Ovary (tissue), 9 donors: ENCODE data around the gene ST8SIA6. TPM values are rescaled to one million over a fixed set of nuclear protein-coding genes. Genes with fewer than 3 reads are reported as not detected.
"Not testable (repeated sequence)": the region's sequence is repeated elsewhere in the genome, so short reads cannot be mapped to it uniquely, and the experiment has no call there.

ENCODE experiments used
- DNase-seq, 5 donors: peaks; one replicate each; pipeline ENCODE4 v3.0.0-alpha.2; 2019 to 2020
- H3K27ac ChIP-seq, 2 donors: fragments of 200-600 bp; one replicate each; pipeline versions ENCODE4 v1.5.1 to v1.8.0; 2019 to 2022
- H3K27me3 ChIP-seq: fragments of 200-600 bp; one replicate; pipeline ENCODE4 v1.8.0; 2022
- H3K36me3 ChIP-seq: fragments of 200-600 bp; sonication (generic); one replicate; pipeline ENCODE4 v1.5.1; 2019
- H3K4me1 ChIP-seq: one replicate; pipeline ENCODE4 v1.8.1; 2013; ENCODE audit warnings: mild to moderate bottlenecking, moderate library complexity; ENCODE audit not compliant: insufficient read depth
- H3K4me3 ChIP-seq: fragments of 200-600 bp; sonication (generic); one replicate; pipeline ENCODE4 v1.5.1; 2017
- H3K9me3 ChIP-seq, 2 donors: fragments of 200-600 bp in 1 of 2; sonication (generic) in 1 of 2; one replicate each; pipeline versions ENCODE4 v1.5.1 to v1.8.1; 2013 to 2019; ENCODE audit warnings: mild to moderate bottlenecking in 1 of 2, moderate library complexity in 1 of 2
- EP300 ChIP-seq: sonication (generic); formaldehyde crosslinking; IDR thresholded peaks from one replicate; pipeline ENCODE4 v1.6.1; 2017; ENCODE audit warnings: antibody characterized with exemption
- POLR2A ChIP-seq: fragments of 450-650 bp; IDR thresholded peaks from one replicate; pipeline ENCODE4 v1.6.1; 2017; ENCODE audit warnings: antibody characterized with exemption, mild to moderate bottlenecking, moderate library complexity
- WGBS, 3 donors: extraction: QIAGEN DNeasy Blood & Tissue Kit in 1 of 3; methylation state at CpG; one replicate each; pipeline versions ENCODE4 v1.1.5 to v1.1.7; 2013 to 2017; 5-methylcytosine and 5-hydroxymethylcytosine counted together
- intact Hi-C, 4 donors: fragments of 100-400 bp; cut with DNase I; formaldehyde crosslinking; loops; one replicate each; pipeline versions ENCODE4 v1.11.0 to v1.15.1; 2022 to 2023
- polyA plus RNA-seq, 2 donors: library from polyadenylated mRNA; stranded (reverse); fragments of 200-250 nt in 1 of 2; fragments of 350-450 nt in 1 of 2; fragmentation: Illumina TruSeq in 1 of 2; extraction: RNeasy Lipid Tissue Mini Kit (QIAGEN cat#74804) in 1 of 2; gene quantifications; one replicate each; pipeline ENCODE4 v1.2.3, GENCODE V29; 2013 to 2014
- total RNA-seq, 7 donors: library from RNA; depleted of rRNA in 2 of 7; stranded (reverse); fragments of >200 nt in 2 of 7; fragmentation: NEBNext Ultra II Directional in 3 of 7; extraction: Animal tissue kit (Norgen Biotek cat#: 25700) in 3 of 7; gene quantifications; one replicate each; pipeline versions ENCODE4 v1.1.0 to v1.2.4, GENCODE V29; 2016 to 2023
- TF ChIP-seq, protein P1 (sequence below), 3 donors: fragments of 450-650 bp in 2 of 3; fragments of 200-600 bp in 1 of 3; IDR thresholded peaks; one replicate each; pipeline versions ENCODE4 v1.5.1 to v1.8.0; 2016 to 2022; ENCODE audit warnings: antibody characterized with exemption in 3 of 3, mild to moderate bottlenecking in 1 of 3
- donor health status: DM: no; HTN: no; CAD: no; lungs with moderate emphysema.
- donor health status: DM: no; HTN: no; CAD: no.
- donor health status: Bipolar disorder and iron deficiency.
- donor health status: DM: yes; HTN: yes; CAD: no.
- donor health status: DM: no; HTN: no; CAD: no.
- donor health status: DM: yes; HTN: yes; CAD: no.

The ST8SIA6 gene
- total and polyA plus RNA-seq, 9 donors: 0.22 to 2.1 (median 0.95) TPM; not detected in 1

- Histone ChIP-seq H3K4me1 (no peaks in the 10 kb centered on the region), H3K4me3 (no peak overlapping the region), H3K27me3 (no peaks in the 10 kb centered on the region), H3K36me3 (no peaks in the 10 kb centered on the region), H3K27ac (no peak overlapping the region), H3K9me3 (no peaks in the 10 kb centered on the region)
- TF ChIP-seq POLR2A (no peak), EP300 (no peak)
- TF ChIP-seq, protein P1, sequence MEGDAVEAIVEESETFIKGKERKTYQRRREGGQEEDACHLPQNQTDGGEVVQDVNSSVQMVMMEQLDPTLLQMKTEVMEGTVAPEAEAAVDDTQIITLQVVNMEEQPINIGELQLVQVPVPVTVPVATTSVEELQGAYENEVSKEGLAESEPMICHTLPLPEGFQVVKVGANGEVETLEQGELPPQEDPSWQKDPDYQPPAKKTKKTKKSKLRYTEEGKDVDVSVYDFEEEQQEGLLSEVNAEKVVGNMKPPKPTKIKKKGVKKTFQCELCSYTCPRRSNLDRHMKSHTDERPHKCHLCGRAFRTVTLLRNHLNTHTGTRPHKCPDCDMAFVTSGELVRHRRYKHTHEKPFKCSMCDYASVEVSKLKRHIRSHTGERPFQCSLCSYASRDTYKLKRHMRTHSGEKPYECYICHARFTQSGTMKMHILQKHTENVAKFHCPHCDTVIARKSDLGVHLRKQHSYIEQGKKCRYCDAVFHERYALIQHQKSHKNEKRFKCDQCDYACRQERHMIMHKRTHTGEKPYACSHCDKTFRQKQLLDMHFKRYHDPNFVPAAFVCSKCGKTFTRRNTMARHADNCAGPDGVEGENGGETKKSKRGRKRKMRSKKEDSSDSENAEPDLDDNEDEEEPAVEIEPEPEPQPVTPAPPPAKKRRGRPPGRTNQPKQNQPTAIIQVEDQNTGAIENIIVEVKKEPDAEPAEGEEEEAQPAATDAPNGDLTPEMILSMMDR (IDR thresholded peaks at IDR 0.05): no peak
- 18 to 47% (median 35%) methylated on average over 4 of the region's 4 CpGs for WGBS, 3 donors
- DNase-seq: no peak
- intact Hi-C loops: no loop called here
Measured at GRCh38 chr10:17326377-17326776, 128.0 kb downstream of the ST8SIA6 start.

- H3K9me3 ChIP-seq, DNase-seq, H3K36me3 ChIP-seq, H3K27me3 ChIP-seq, H3K4me1 ChIP-seq, H3K4me3 ChIP-seq, intact Hi-C loops, H3K27ac ChIP-seq: not testable (repeated sequence)
- 88 to 90% (median 89%) methylated on average over 3 of the region's 3 CpGs for WGBS, 3 donors
Measured at GRCh38 chr10:17321957-17322356, 132.4 kb downstream of the ST8SIA6 start.

DNA sequence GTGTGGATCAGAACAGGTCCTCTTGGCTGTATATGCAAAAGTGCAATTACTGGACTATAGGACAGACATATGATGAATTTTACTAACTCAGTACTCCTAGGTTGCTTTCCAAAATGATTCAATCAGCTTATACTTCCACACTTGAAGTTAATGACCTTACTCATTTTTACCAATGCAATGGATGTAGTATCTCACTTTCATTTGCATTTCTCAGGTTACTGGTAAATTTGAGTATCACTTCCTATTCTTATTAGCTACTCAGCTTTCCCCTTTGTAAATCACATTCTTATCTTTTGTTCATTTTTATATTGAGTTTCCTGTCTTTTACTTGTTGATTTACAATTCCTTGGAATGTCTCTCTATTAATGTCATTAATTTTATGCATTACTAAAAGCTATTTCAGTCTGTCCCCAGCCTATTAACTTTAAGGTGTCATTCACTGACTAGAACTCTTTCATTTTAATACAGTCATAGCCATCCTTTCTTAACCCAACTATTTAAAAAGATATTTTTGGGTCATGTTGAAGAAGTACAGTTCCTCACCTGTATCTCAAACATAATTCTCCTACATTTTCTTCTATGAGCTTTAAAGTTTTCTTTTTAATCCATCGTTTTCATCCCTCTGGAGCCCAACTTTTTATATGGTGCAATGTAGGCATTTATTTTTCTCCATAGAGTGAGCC lies 137.8 kb downstream of the ST8SIA6 start:
- intact Hi-C loops: loop anchor here in 1 of 4 donors (5.0 kb wide), 1 partner anchor 1574 kb away; no protein-coding TSS in a partner anchor
- H3K27ac ChIP-seq: no peak overlapping the region
- 79 to 93% (median 90%) methylated on average over 1 of the region's 1 CpG for WGBS, 3 donors
- H3K4me1 ChIP-seq: no peaks in the 10 kb centered on the region
- TF ChIP-seq, protein P1 (IDR thresholded peaks at IDR 0.05): no peak
- TF ChIP-seq EP300 (no peak), POLR2A (no peak)
- H3K36me3 ChIP-seq: no peaks in the 10 kb centered on the region
- no peaks in the 10 kb centered on the region for H3K9me3 ChIP-seq
- H3K27me3 ChIP-seq: no peaks in the 10 kb centered on the region
- DNase-seq: no peak
- no peak overlapping the region for H3K4me3 ChIP-seq

GRCh38 chr10:17309435-17309834 lies 145.0 kb downstream of the ST8SIA6 start:
- 80 to 85% (median 82%) methylated on average over 2 of the region's 2 CpGs for WGBS, 3 donors
- no peaks in the 10 kb centered on the region for H3K4me1 ChIP-seq
- H3K9me3 ChIP-seq: no peaks in the 10 kb centered on the region
- no peak overlapping the region for H3K4me3 ChIP-seq
- DNase-seq: no peak
- H3K27me3 ChIP-seq: no peaks in the 10 kb centered on the region
- no peaks in the 10 kb centered on the region for H3K36me3 ChIP-seq
- H3K27ac ChIP-seq: no peak overlapping the region
- intact Hi-C loops: no loop called here
- no peak for TF ChIP-seq POLR2A
- TF ChIP-seq EP300: no peak
- TF ChIP-seq, protein P1 (IDR thresholded peaks at IDR 0.05): no peak

DNA sequence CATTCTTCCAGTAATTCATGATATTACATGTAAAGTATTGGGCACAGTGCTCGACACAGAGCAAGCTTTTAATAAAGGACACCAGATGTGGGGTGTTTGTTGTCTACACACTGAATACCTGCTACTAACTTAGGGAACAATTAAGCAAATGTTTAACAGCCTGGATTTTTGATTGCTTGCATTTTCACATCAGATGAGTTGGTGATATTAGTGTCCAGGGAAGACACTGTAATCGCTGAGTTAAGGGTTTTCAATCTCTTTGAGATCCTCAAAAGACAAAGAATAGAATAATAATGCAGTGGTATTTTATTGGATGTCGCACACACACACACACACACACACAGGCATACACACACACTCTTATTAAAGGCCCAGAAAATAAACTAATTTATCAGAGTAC lies 147.3 kb downstream of the ST8SIA6 start:
- no peaks in the 10 kb centered on the region for H3K27me3 ChIP-seq
- no peaks in the 10 kb centered on the region for H3K36me3 ChIP-seq
- TF ChIP-seq, protein P1 (IDR thresholded peaks at IDR 0.05): no peak
- TF ChIP-seq POLR2A (no peak), EP300 (no peak)
- WGBS, 3 donors: 51 to 66% (median 53%) methylated on average over 3 of the region's 3 CpGs
- no peaks in the 10 kb centered on the region for H3K9me3 ChIP-seq
- no peak overlapping the region for H3K27ac ChIP-seq
- intact Hi-C loops: no loop called here
- H3K4me3 ChIP-seq: no peak overlapping the region
- DNase-seq: no peak
- no peaks in the 10 kb centered on the region for H3K4me1 ChIP-seq
